ENCODE results near the gene NCAPD3. TPM values are rescaled to one million over a fixed set of nuclear protein-coding genes. Genes with fewer than 3 reads are reported as not detected.

The NCAPD3 gene
- total RNA-seq, 2 experiments from 2014 or later, result 25.7 to 29.6 TPM

DNA sequence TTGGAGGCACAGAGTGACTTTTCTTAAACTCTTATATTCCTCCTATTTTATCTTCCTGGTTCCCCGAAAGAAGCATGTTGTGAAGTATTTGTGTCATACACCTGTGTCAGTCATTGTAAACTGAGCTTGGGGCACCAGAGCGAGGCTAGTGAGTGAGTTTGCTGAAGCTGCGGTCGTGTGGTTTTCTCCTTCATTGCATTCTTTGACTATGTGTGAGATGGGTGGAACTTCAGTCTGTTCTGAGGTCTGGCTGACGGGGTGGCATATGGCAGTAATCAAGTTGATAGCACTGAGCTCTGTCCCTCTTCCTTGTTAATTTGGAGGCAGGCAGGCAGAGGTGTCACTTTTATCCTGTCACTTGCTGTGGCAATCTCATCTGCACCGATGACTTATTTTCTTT, 4.9 kb upstream of the NCAPD3 start:
- H3K27me3 Mint-ChIP-seq, result peaks cover 4% of the 10 kb centered on the region

DNA sequence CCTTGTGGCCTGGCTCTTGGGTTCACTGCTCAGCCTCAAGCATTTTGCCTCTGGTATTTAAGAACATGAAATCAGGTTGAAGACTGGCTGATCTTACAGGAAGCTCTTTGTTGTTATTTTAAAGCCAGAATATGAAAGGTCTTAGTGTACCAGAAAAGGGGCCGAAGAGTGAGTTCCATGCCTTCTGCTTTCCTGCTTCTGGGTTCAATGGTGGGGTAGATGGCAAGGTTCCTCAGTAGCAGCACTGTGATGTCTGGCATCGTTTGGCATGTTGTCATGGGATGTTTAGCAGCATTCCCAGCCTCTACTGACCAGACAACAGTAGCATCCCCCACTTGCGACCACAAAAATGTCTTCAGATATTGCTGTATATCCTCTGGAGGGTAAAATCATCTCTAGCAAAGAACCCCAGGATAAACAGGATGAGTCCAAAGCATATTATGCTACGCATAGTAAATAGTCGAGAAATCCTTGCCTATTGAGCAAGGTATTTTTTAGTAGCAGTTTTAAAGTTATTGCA, 3.1 kb upstream of the NCAPD3 start:
- Mint-ChIP-seq H3K4me3 (peak overlapping the region; percentile 71), H3K27ac (peak overlapping the region; percentile 55), H3K36me3 (ENCODE audit: low read depth) (peaks cover 43% of the 10 kb centered on the region), H3K9me3 (no peaks in the 10 kb centered on the region), H3K27me3 (peaks cover 4% of the 10 kb centered on the region), H3K4me1 (ENCODE audit: low read depth) (peaks cover 86% of the 10 kb centered on the region)
- Histone ChIP-seq H3K36me3 (ENCODE audit: insufficient read depth, low read length) (no peaks in the 10 kb centered on the region), H3K27ac (ENCODE audit: low read depth in 1 of 2, low read length in 2 of 2) (no peak overlapping the region), H3K4me1 (ENCODE audit: insufficient read depth, low read length) (peaks cover 68% of the 10 kb centered on the region), H3K9me3 (ENCODE audit: control insufficient read depth in 1 of 2, insufficient read depth in 1 of 2, low read length in 2 of 2) (no peaks in the 10 kb centered on the region), H3K27me3 (ENCODE audit: control insufficient read depth in 1 of 2, insufficient read depth in 2 of 2, low read length in 2 of 2) (no peaks in the 10 kb centered on the region), H3K4me3 (ENCODE audit: low read length) (no peak overlapping the region)
- CTCF ChIA-PET, result interaction anchor here (3.2 kb wide), 1 partner anchor 49 kb away, joined by 19 read pairs; the partner anchor contains the start of gene GLB1L3
- intact Hi-C loops (cut with DNase I, micrococcal nuclease), result loop anchor here in 1 of 2 experiments (10.0 kb wide), 1 partner anchor 272 kb away; the partner anchor contains the start of gene IGSF9B
- TF ChIP-seq, protein P1, sequence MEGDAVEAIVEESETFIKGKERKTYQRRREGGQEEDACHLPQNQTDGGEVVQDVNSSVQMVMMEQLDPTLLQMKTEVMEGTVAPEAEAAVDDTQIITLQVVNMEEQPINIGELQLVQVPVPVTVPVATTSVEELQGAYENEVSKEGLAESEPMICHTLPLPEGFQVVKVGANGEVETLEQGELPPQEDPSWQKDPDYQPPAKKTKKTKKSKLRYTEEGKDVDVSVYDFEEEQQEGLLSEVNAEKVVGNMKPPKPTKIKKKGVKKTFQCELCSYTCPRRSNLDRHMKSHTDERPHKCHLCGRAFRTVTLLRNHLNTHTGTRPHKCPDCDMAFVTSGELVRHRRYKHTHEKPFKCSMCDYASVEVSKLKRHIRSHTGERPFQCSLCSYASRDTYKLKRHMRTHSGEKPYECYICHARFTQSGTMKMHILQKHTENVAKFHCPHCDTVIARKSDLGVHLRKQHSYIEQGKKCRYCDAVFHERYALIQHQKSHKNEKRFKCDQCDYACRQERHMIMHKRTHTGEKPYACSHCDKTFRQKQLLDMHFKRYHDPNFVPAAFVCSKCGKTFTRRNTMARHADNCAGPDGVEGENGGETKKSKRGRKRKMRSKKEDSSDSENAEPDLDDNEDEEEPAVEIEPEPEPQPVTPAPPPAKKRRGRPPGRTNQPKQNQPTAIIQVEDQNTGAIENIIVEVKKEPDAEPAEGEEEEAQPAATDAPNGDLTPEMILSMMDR (IDR thresholded peaks at IDR 0.05), result no peak
- POLR2A ChIA-PET, result interaction anchor here (3.5 to 4.3 kb wide), 2 partner anchors 19 to 25 kb away, joined by 17 to 94 read pairs; partner anchors contain the start of genes ACAD8 and THYN1
- DNase-seq (no peak), ATAC-seq (ENCODE audit: poor library complexity) (no peak)

More for the DNA sequence above, 4.9 kb upstream of the NCAPD3 start:
- TF ChIP-seq, protein P1 (IDR thresholded peaks at IDR 0.05), result no peak
- POLR2A ChIA-PET, result interaction anchor here (1.0 kb wide), 1 partner anchor 48 kb away, joined by 3 read pairs; the partner anchor contains the start of gene GLB1L3
- peak in 4 of 14 experiments; percentile 26 to 69 (median 56) for DNase-seq
- no peaks in the 10 kb centered on the region for H3K27me3 ChIP-seq (ENCODE audit: control insufficient read depth in 1 of 2, insufficient read depth in 2 of 2, low read length in 2 of 2)
- peaks cover 6% of the 10 kb centered on the region for H3K36me3 ChIP-seq (ENCODE audit: insufficient read depth, low read length)
- Mint-ChIP-seq H3K36me3 (ENCODE audit: low read depth) (peaks cover 34% of the 10 kb centered on the region), H3K9me3 (no peaks in the 10 kb centered on the region), H3K4me1 (ENCODE audit: low read depth) (peaks cover 81% of the 10 kb centered on the region), H3K4me3 (peak overlapping the region; percentile 7), H3K27ac (peak overlapping the region; percentile 55)
- H3K27ac ChIP-seq (ENCODE audit: low read depth in 1 of 2, low read length in 2 of 2), result no peak overlapping the region
- peaks cover 67% of the 10 kb centered on the region for H3K4me1 ChIP-seq (ENCODE audit: insufficient read depth, low read length)
- no peak for ATAC-seq (ENCODE audit: poor library complexity)
- CTCF ChIA-PET, result interaction anchor here (0.9 to 1.5 kb wide), 2 partner anchors 24 to 47 kb away, joined by 3 to 6 read pairs; partner anchors contain the start of gene GLB1L3
- H3K9me3 ChIP-seq (ENCODE audit: control insufficient read depth in 1 of 2, insufficient read depth in 1 of 2, low read length in 2 of 2), result no peaks in the 10 kb centered on the region
- H3K4me3 ChIP-seq (ENCODE audit: low read length), result no peak overlapping the region
- intact Hi-C loops (cut with DNase I, micrococcal nuclease), result loop anchor here in 1 of 2 experiments (10.0 kb wide), 1 partner anchor 274 kb away; the partner anchor contains the start of gene IGSF9B

DNA sequence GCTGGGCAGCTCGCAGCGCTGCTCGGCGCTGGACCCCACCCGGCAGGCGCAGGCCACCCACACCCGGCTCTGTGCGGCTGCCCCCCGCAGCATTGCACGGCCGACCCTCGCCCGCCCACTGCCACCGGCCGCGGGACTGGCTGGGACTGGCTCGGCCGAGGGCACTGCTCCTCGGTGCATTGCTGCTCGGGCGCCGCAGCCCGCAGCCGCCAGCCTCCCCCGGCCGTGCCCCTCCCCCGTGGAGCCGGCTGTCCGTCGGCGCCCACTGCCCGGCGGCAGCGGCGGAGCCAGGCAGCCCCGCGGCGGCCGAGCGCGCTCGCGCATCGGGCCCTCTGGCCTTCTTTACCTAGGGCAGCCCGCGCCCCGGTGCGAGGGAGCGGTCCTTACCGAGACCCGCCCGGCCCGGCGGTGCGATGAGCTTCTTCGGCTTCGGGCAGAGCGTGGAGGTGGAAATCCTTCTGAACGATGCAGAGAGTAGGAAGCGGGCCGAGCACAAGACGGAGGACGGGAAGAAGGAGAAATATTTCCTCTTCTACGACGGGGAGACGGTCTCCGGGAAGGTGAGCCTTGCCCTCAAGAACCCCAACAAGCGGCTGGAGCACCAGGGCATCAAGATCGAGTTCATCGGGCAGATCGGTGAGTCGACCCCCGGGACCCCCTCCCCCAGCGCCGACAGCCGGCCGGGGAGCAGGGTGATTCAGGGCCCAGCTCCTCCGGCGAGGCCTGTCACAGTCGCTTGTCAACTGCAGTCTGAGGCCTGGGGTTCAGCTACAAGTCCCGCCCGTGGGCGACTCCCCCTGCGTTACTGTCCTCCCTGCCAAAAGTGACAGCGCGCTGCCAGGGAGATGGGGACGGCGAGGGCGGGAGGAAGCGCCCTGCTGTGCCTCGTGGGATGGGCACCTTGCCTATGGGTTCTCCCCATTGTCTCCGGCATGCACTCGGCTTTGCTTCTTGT, 1.2 kb upstream of the NCAPD3 start:
- Mint-ChIP-seq H3K4me3 (peak overlapping the region; percentile 97), H3K4me1 (ENCODE audit: low read depth) (peaks cover 76% of the 10 kb centered on the region), H3K36me3 (ENCODE audit: low read depth) (peaks cover 40% of the 10 kb centered on the region), H3K9me3 (no peaks in the 10 kb centered on the region), H3K27me3 (peaks cover 4% of the 10 kb centered on the region), H3K27ac (peak overlapping the region; percentile 99)
- ATAC-seq (ENCODE audit: poor library complexity) (peak; percentile 17), DNase-seq (peak; percentile 20 to 72 (median 50))
- Histone ChIP-seq H3K4me1 (ENCODE audit: insufficient read depth, low read length) (peaks cover 52% of the 10 kb centered on the region), H3K9me3 (ENCODE audit: control insufficient read depth in 1 of 2, insufficient read depth in 1 of 2, low read length in 2 of 2) (no peaks in the 10 kb centered on the region), H3K36me3 (ENCODE audit: insufficient read depth, low read length) (peaks cover 4% of the 10 kb centered on the region), H3K27me3 (ENCODE audit: control insufficient read depth in 1 of 2, insufficient read depth in 2 of 2, low read length in 2 of 2) (no peaks in the 10 kb centered on the region), H3K27ac (ENCODE audit: low read depth in 1 of 2, low read length in 2 of 2) (peak overlapping the region in 1 of 2 donors; percentile 88), H3K4me3 (ENCODE audit: low read length) (peak overlapping the region; percentile 84)
- TF ChIP-seq, protein P1 (IDR thresholded peaks at IDR 0.05), result no peak
- intact Hi-C loops (cut with DNase I, micrococcal nuclease), result loop anchor here (1.0 to 10.0 kb wide), 6 partner anchors 28 to 270 kb away; partner anchors contain the start of genes ACAD8 (in 2 of the 2), IGSF9B (in 2 of the 2), THYN1 (in 2 of the 2) and GLB1L3 (in 1 of the 2)
- ChIA-PET CTCF (interaction anchor here (1.3 to 3.2 kb wide), 4 partner anchors 18 to 51 kb away, joined by 4 to 19 read pairs (median 6); partner anchors contain the start of genes ACAD8, GLB1L3 and THYN1), POLR2A (interaction anchor here (0.7 to 4.3 kb wide), 16 partner anchors 9 to 297 kb away, joined by 3 to 94 read pairs (median 6); partner anchors contain the start of genes ACAD8, GLB1L3, JAM3 and THYN1)
